Ecto neural progenitor cell (in vitro differentiated cells): ENCODE measurements around the gene UNC13C.

Experiments used
- DNase-seq: peaks from one replicate; pipeline ENCODE4 v3.0.0-alpha.2; 2018; ENCODE audit warnings: low spot score

UNC13C gene

GRCh38 chr15:54482251-54482650 is 504.0 kb downstream of the UNC13C start:
- no peak for DNase-seq

GRCh38 chr15:54500330-54500729 is 522.1 kb downstream of the UNC13C start:
- no peak for DNase-seq

GRCh38 chr15:54502416-54503075 is 524.3 kb downstream of the UNC13C start:
- no peak for DNase-seq

GRCh38 chr15:54504695-54505094 is 526.5 kb downstream of the UNC13C start:
- DNase-seq, result no peak

- no peak for DNase-seq
These were observed 528.8 kb downstream of the UNC13C start for GRCh38 chr15:54506977-54507524.

GRCh38 chr15:54514601-54515000 is 536.4 kb downstream of the UNC13C start:
- no peak for DNase-seq

GRCh38 chr15:54515664-54516582 is 537.7 kb downstream of the UNC13C start:
- no peak for DNase-seq

- no peak for DNase-seq
These were observed 539.1 kb downstream of the UNC13C start for GRCh38 chr15:54517366-54517765.

- DNase-seq, result no peak
These were observed 540.1 kb downstream of the UNC13C start for GRCh38 chr15:54518156-54518882.

GRCh38 chr15:54519577-54519976 is 541.3 kb downstream of the UNC13C start:
- no peak for DNase-seq

- no peak for DNase-seq
These were observed 542.4 kb downstream of the UNC13C start for GRCh38 chr15:54520616-54521015.

- no peak for DNase-seq
These were observed 543.0 kb downstream of the UNC13C start for GRCh38 chr15:54521206-54521605.

GRCh38 chr15:54528021-54528420 is 549.8 kb downstream of the UNC13C start:
- no peak for DNase-seq

- no peak for DNase-seq
These were observed 562.5 kb downstream of the UNC13C start for GRCh38 chr15:54540721-54541120.

GRCh38 chr15:54547491-54547890 is 569.2 kb downstream of the UNC13C start:
- no peak for DNase-seq

- DNase-seq, result no peak
These were observed 572.7 kb downstream of the UNC13C start for GRCh38 chr15:54550954-54551353.

GRCh38 chr15:54556231-54556630 is 578.0 kb downstream of the UNC13C start:
- DNase-seq, result no peak

- DNase-seq, result no peak
These were observed 581.3 kb downstream of the UNC13C start for GRCh38 chr15:54559405-54560069.

GRCh38 chr15:54560417-54560816 is 582.2 kb downstream of the UNC13C start:
- no peak for DNase-seq

GRCh38 chr15:54564166-54564565 is 585.9 kb downstream of the UNC13C start:
- DNase-seq, result no peak

GRCh38 chr15:54566654-54567053 is 588.4 kb downstream of the UNC13C start:
- DNase-seq, result no peak
